ENCODE measurements around the gene SMARCAD1.
"Not testable (repeated sequence)": the region's sequence is repeated elsewhere in the genome, so short reads cannot be mapped to it uniquely, and the experiment has no call there.

Gene SMARCAD1

GRCh38 chr4:94304365-94304971 is 96.8 kb downstream of the SMARCAD1 start:
- FAIRE-seq: peak; percentile 97

- no peak for FAIRE-seq
These were observed 98.0 kb downstream of the SMARCAD1 start for GRCh38 chr4:94305466-94306225.

GRCh38 chr4:94306713-94307112 is 99.0 kb downstream of the SMARCAD1 start:
- no peak for FAIRE-seq

GRCh38 chr4:94307231-94307871 is 99.7 kb downstream of the SMARCAD1 start:
- no peak for FAIRE-seq

GRCh38 chr4:94319927-94320326 is 112.3 kb downstream of the SMARCAD1 start:
- FAIRE-seq: not testable (repeated sequence)

GRCh38 chr4:94325835-94326234 is 118.2 kb downstream of the SMARCAD1 start:
- FAIRE-seq: no peak

GRCh38 chr4:94329933-94330332 is 122.3 kb downstream of the SMARCAD1 start:
- FAIRE-seq: no peak

- FAIRE-seq: no peak
These were observed 125.4 kb downstream of the SMARCAD1 start for GRCh38 chr4:94332983-94333590.

GRCh38 chr4:94333866-94334265 is 126.2 kb downstream of the SMARCAD1 start:
- FAIRE-seq: no peak

- no peak for FAIRE-seq
These were observed 126.8 kb downstream of the SMARCAD1 start for GRCh38 chr4:94334476-94334875.

GRCh38 chr4:94334962-94335361 is 127.3 kb downstream of the SMARCAD1 start:
- FAIRE-seq: no peak

GRCh38 chr4:94336303-94336702 is 128.6 kb downstream of the SMARCAD1 start:
- FAIRE-seq: no peak

- not testable (repeated sequence) for FAIRE-seq
These were observed 129.1 kb downstream of the SMARCAD1 start for GRCh38 chr4:94336791-94337190.

GRCh38 chr4:94338681-94339351 is 131.2 kb downstream of the SMARCAD1 start:
- no peak for FAIRE-seq

GRCh38 chr4:94339779-94340178 is 132.1 kb downstream of the SMARCAD1 start:
- no peak for FAIRE-seq
